Endothelial cell of umbilical vein (primary cell): Measurements from ENCODE around the gene ZNF407. TPM values are rescaled to one million over a fixed set of nuclear protein-coding genes. Genes with fewer than 3 reads are reported as not detected.

ENCODE experiments used
- BruUV-seq: library from RNA; stranded (reverse); fragments of 400-500 nt; replicated peaks from 2 replicates; lab custom pipeline; 2021; lab: Mats Ljungman, UMichigan
- CTCF ChIA-PET: fragments of 300-600, 350-600 bp; sonication (Branson Sonifier 250); formaldehyde crosslinking; loops from one replicate; lab custom pipeline; 2021; ENCODE audit warnings: antibody characterized with exemption, inconsistent platforms; lab: Charles Lee
- POLR2A ChIA-PET: fragments of 300-600, 350-600 bp; sonication (Branson Sonifier 250); formaldehyde crosslinking; loops from one replicate; lab custom pipeline; 2021; ENCODE audit warnings: antibody characterized with exemption, inconsistent platforms; lab: Charles Lee
- DNase-seq: peaks from one replicate; pipeline ENCODE4 v3.0.0-alpha.2; 2011; ENCODE audit warnings: low read depth, low spot score
- FAIRE-seq: peaks from 2 replicates; lab custom pipeline; 2011; peaks lifted over from hg19 to GRCh38; lab: Jason Lieb, UNC
- H2AFZ ChIP-seq: 2 replicates; pipeline ENCODE4 v1.6.0; 2012; ENCODE audit warnings: low read depth, low read length, control low read depth, inconsistent platforms
- H3K27ac ChIP-seq: 2 replicates; pipeline ENCODE4 v1.5.1; 2011; ENCODE audit warnings: low read depth, mild to moderate bottlenecking, control low read depth, low read length, moderate library complexity; ENCODE audit not compliant: insufficient read depth
- H3K27me3 ChIP-seq, 2 experiments: 2 replicates each; pipeline versions ENCODE4 v1.6.0 to v1.6.1; 2011; ENCODE audit warnings: low read length in 2 of 2, mixed read lengths in 1 of 2; ENCODE audit not compliant: control insufficient read depth in 2 of 2, insufficient read depth in 2 of 2
- H3K36me3 ChIP-seq, 2 experiments: 2 replicates in 1 of 2; 3 replicates in 1 of 2; pipeline ENCODE4 v1.5.1; 2011; ENCODE audit warnings: low read length in 2 of 2, mild to moderate bottlenecking in 1 of 2, moderate library complexity in 1 of 2; ENCODE audit not compliant: control insufficient read depth in 2 of 2, insufficient read depth in 2 of 2; ENCODE audit errors: extremely low read depth in 1 of 2
- H3K4me1 ChIP-seq: 3 replicates; pipeline ENCODE4 v1.5.1; 2011; ENCODE audit warnings: mild to moderate bottlenecking, low read length; ENCODE audit not compliant: control insufficient read depth, insufficient read depth; ENCODE audit errors: extremely low read depth
- H3K4me2 ChIP-seq: 2 replicates; pipeline ENCODE4 v1.6.1; 2011; ENCODE audit warnings: low read length, control low read depth, mixed read lengths; ENCODE audit not compliant: insufficient read depth
- H3K4me3 ChIP-seq, 3 experiments: fragments of 200-600 bp in 1 of 3; sonication (generic), shearing (Covaris generic) in 1 of 3; replicated peaks in 1 of 3; 2 replicates each; pipeline ENCODE4 v1.5.1; 2011 to 2016; ENCODE audit warnings: control low read depth in 3 of 3, low read length in 3 of 3, mild to moderate bottlenecking in 2 of 3, inconsistent platforms in 1 of 3, low read depth in 1 of 3, moderate library complexity in 1 of 3; ENCODE audit not compliant: insufficient read depth in 1 of 3
- H3K79me2 ChIP-seq: 2 replicates; pipeline ENCODE4 v1.6.0; 2012; ENCODE audit warnings: low read length, inconsistent platforms; ENCODE audit not compliant: control insufficient read depth, insufficient read depth
- H3K9ac ChIP-seq: replicated peaks from 2 replicates; pipeline ENCODE3; 2011; ENCODE audit warnings: low read length, control low read depth; ENCODE audit not compliant: insufficient read depth; ENCODE audit errors: extremely low read depth
- H3K9me1 ChIP-seq: replicated peaks from 3 replicates; pipeline ENCODE4 v1.6.0; 2011; ENCODE audit warnings: mild to moderate bottlenecking, low read length; ENCODE audit not compliant: control insufficient read depth, insufficient read depth; ENCODE audit errors: extremely low read depth
- H3K9me3 ChIP-seq: replicated peaks from 2 replicates; pipeline ENCODE4 v1.5.1; 2012; ENCODE audit warnings: low read length, inconsistent platforms; ENCODE audit not compliant: control insufficient read depth, insufficient read depth
- H4K20me1 ChIP-seq: replicated peaks from 2 replicates; pipeline ENCODE3; 2011; ENCODE audit warnings: mild to moderate bottlenecking, low read length; ENCODE audit not compliant: control insufficient read depth, insufficient read depth; ENCODE audit errors: extremely low read depth
- CTCF ChIP-seq, 2 donors: IDR thresholded peaks; 1 replicate in 1 of 2; 2 replicates in 1 of 2; pipeline ENCODE4 v1.5.1; 2011; ENCODE audit warnings: low read length in 2 of 2, mild to moderate bottlenecking in 2 of 2, moderate library complexity in 2 of 2, control low read depth in 1 of 2, inconsistent platforms in 1 of 2, low read depth in 1 of 2; ENCODE audit not compliant: insufficient read depth in 1 of 2; ENCODE audit errors: extremely low read depth in 1 of 2
- EZH2 ChIP-seq: IDR thresholded peaks from 2 replicates; pipeline ENCODE4 v1.6.1; 2012; ENCODE audit warnings: borderline replicate concordance, low read depth, mild to moderate bottlenecking, moderate library complexity, low read length, inconsistent platforms; ENCODE audit not compliant: severe bottlenecking
- FOS ChIP-seq: IDR thresholded peaks from 2 replicates; pipeline ENCODE4 v1.6.1; 2011; ENCODE audit warnings: mild to moderate bottlenecking, low read length, moderate library complexity, borderline replicate concordance; ENCODE audit not compliant: insufficient read depth
- GATA2 ChIP-seq: IDR thresholded peaks from 2 replicates; pipeline ENCODE4 v1.7.0; 2011; ENCODE audit warnings: low read depth, mild to moderate bottlenecking, moderate library complexity, mixed read lengths, low read length; ENCODE audit not compliant: insufficient read length, insufficient read depth
- JUN ChIP-seq: IDR thresholded peaks from 2 replicates; pipeline ENCODE4 v1.6.1; 2011; ENCODE audit warnings: borderline replicate concordance, low read depth; ENCODE audit not compliant: insufficient read length, insufficient read depth
- MYC ChIP-seq: IDR thresholded peaks from one replicate; pipeline ENCODE4 v1.6.1; 2011; ENCODE audit warnings: mild to moderate bottlenecking, low read depth, low read length
- POLR2A ChIP-seq: IDR thresholded peaks from 2 replicates; pipeline ENCODE4 v1.6.1; 2012; ENCODE audit warnings: low read depth, mild to moderate bottlenecking, control low read depth, low read length
- POLR2AphosphoS5 ChIP-seq: IDR thresholded peaks from 2 replicates; pipeline ENCODE4 v1.6.1; 2012; ENCODE audit warnings: low read depth, mild to moderate bottlenecking, control low read depth, low read length, moderate library complexity; ENCODE audit not compliant: insufficient read depth
- dilution Hi-C: fragments of 300-500 bp; cut with MboI; formaldehyde crosslinking; loops from one replicate; pipeline ENCODE4 v1.15.0; 2019; ENCODE audit warnings: low sequenced_read_pairs; ENCODE audit not compliant: extremely low pct_ligation_motif_present
- intact Hi-C: fragments of 100-400 bp; cut with micrococcal nuclease; formaldehyde crosslinking; loops from one replicate; pipeline ENCODE4 v1.10.0; 2022
- polyA plus RNA-seq, 4 experiments: library from polyadenylated mRNA; depleted of rRNA in 3 of 4; stranded (reverse) in 3 of 4; unstranded in 1 of 4; fragments of >200 nt; gene quantifications; 2 replicates each; pipeline versions ENCODE4 v1.2.1 to v1.2.3, GENCODE V29; 2011 to 2012; ENCODE audit warnings: missing spikeins in 1 of 4
- total RNA-seq: library from RNA; stranded (reverse); gene quantifications from 2 replicates; pipeline ENCODE4 v1.2.3, GENCODE V29; 2021
- TF ChIP-seq, protein P1 (sequence below): IDR thresholded peaks from 2 replicates; pipeline ENCODE4 v1.6.1; 2011; ENCODE audit not compliant: insufficient read depth, insufficient read length

ZNF407 gene
- total and polyA plus RNA-seq, 2 donors (not counting 3 experiments of a cell fraction or from before 2014, with no cell fraction given) = 3.8 to 20.1 TPM

GRCh38 chr18:74820160-74820780 is 222.6 kb downstream of the ZNF407 start:
- no peak for DNase-seq
- no peaks in the 10 kb centered on the region for H3K9me1 ChIP-seq
- intact Hi-C loops = no loop called here
- H3K79me2 ChIP-seq = no peaks in the 10 kb centered on the region
- no peak overlapping the region for H3K9ac ChIP-seq
- H3K27ac ChIP-seq = no peak overlapping the region
- H2AFZ ChIP-seq = no peak overlapping the region
- no TSS peak for BruUV-seq
- TF ChIP-seq POLR2AphosphoS5 (no peak), POLR2A (no peak), FOS (no peak), JUN (no peak), GATA2 (no peak), MYC (no peak)
- no peaks in the 10 kb centered on the region for H4K20me1 ChIP-seq
- no peaks in the 10 kb centered on the region for H3K4me1 ChIP-seq
- H3K4me2 ChIP-seq = no peak overlapping the region
- ChIA-PET CTCF (interaction anchor here (1.2 to 2.9 kb wide), 5 partner anchors 12 to 143 kb away, joined by 3 to 10 read pairs (median 5); no protein-coding TSS in a partner anchor), POLR2A (no interaction called here)
- no peaks in the 10 kb centered on the region for H3K9me3 ChIP-seq
- H3K4me3 ChIP-seq = no peak overlapping the region
- H3K27me3 ChIP-seq = no peaks in the 10 kb centered on the region
- no peaks in the 10 kb centered on the region for H3K36me3 ChIP-seq
- dilution Hi-C loops = no loop called here
- no peak for FAIRE-seq

DNA sequence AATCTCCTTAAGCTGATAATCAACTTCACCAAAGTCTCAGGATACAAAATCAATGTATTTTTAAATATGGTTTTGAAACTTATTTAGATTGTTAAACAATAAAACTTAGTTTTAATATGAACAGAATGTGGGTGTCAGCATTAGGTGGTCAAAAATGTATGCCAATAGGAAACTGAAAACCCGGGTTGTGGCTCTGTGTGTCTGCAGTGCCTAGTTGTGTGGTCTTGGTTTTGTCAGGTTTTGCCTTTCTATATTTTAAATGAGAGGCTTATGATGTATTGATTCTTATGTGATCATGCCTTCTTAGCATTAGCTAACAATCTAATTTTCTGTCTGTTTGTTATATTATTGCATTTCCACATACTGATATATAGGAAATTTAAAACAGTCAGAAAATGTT is 227.8 kb downstream of the ZNF407 start:
- CTCF ChIA-PET = interaction anchor here (1.0 to 1.2 kb wide), 2 partner anchors 8 to 11 kb away, joined by 3 to 4 read pairs; no protein-coding TSS in a partner anchor
- Histone ChIP-seq H3K27ac (no peak overlapping the region), H3K9me1 (no peaks in the 10 kb centered on the region), H3K4me3 (no peak overlapping the region), H3K4me1 (no peaks in the 10 kb centered on the region), H3K9ac (no peak overlapping the region), H4K20me1 (no peaks in the 10 kb centered on the region), H3K36me3 (no peaks in the 10 kb centered on the region), H2AFZ (no peak overlapping the region), H3K9me3 (no peaks in the 10 kb centered on the region), H3K79me2 (no peaks in the 10 kb centered on the region), H3K27me3 (no peaks in the 10 kb centered on the region), H3K4me2 (no peak overlapping the region)
- TF ChIP-seq JUN = no peak
- TF ChIP-seq FOS = no peak
- TF ChIP-seq POLR2AphosphoS5 = no peak
- TF ChIP-seq CTCF (IDR thresholded peaks at IDR 0.05; ENCODE audit: extremely low read depth in 1 of 2, insufficient read depth in 1 of 2, low read depth in 1 of 2, low read length in 2 of 2) = no peak
- TF ChIP-seq, protein P1, sequence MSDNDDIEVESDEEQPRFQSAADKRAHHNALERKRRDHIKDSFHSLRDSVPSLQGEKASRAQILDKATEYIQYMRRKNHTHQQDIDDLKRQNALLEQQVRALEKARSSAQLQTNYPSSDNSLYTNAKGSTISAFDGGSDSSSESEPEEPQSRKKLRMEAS = no peak
- TF ChIP-seq GATA2 = no peak
- TF ChIP-seq POLR2A = no peak
- no peak for TF ChIP-seq EZH2
- no peak for TF ChIP-seq MYC
- no TSS peak for BruUV-seq
- POLR2A ChIA-PET = no interaction called here
- intact Hi-C loops = no loop called here
- DNase-seq (no peak), FAIRE-seq (no peak)
- dilution Hi-C loops = no loop called here
